ENCODE data around the gene JUNB.

DNA sequence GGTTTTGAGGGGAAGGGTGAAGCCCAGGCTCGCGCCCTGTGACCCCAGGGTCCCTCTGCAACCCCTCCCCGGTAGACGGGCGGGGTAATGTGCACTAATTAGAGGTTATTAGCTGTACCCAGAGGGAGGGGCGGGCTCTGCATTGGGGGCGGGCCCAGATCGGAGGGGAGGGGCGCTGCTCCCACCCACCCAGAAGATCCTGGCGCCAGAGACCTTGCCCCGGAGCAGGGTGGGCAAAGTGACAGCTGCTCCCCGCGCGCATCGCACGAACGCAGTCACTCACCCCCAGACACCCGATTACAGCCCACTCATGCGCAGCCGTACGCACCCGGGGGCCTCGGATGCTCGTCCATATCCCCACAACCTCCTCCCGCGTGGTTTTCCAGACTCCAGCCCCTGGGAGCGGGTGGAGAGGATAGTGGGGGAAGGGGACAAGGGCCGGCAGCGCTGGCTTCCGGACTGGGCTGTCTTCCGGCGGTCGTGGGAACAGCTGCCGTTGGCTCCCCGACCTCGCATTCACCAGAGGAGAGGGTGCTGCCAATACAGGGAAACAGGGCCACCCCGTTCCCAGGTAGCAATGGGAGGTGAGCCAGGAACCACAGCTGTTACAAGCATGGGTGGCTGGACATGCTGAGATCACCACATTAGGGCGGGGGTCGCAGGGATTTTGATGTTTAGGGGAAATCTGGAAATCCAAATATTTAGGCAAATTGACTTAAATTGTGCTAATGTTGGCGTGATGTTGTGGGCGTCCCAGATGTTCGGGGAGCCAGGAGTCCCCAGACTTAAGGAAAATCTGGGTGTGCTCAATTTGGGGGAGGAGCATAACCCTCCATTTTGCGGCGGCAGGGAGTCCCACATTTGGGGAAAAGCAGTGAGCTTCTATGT is 13.0 kb upstream of the JUNB start:
- TF ChIP-seq POLR2AphosphoS5 (IDR thresholded peaks at IDR 0.05; ENCODE audit: low read depth, low read length), result no peak
- no peak for TF ChIP-seq CTCF (IDR thresholded peaks at IDR 0.05)
